Astrocyte (in vitro differentiated cells and primary cell): ENCODE data around the gene TMEM9. TPM values are rescaled to one million over a fixed set of nuclear protein-coding genes. Genes with fewer than 3 reads are reported as not detected.

Source experiments
- DNase-seq: peaks from one replicate; pipeline ENCODE4 v3.0.0-alpha.2; 2010; ENCODE audit warnings: low read depth
- FAIRE-seq: peaks from 2 replicates; lab custom pipeline; 2011; peaks lifted over from hg19 to GRCh38; lab: Jason Lieb, UNC
- H2AFZ ChIP-seq: 2 replicates; pipeline ENCODE4 v1.6.0; 2012; ENCODE audit warnings: low read depth, low read length, inconsistent platforms
- H3K27ac ChIP-seq: 2 replicates; pipeline ENCODE4 v1.5.1; 2011; ENCODE audit warnings: low read depth, low read length, inconsistent platforms
- H3K27me3 ChIP-seq: 2 replicates; pipeline ENCODE4 v1.6.0; 2011; ENCODE audit warnings: low read length, inconsistent platforms; ENCODE audit not compliant: insufficient read depth
- H3K36me3 ChIP-seq: 2 replicates; pipeline ENCODE4 v1.5.1; 2011; ENCODE audit warnings: low read length, inconsistent platforms; ENCODE audit not compliant: insufficient read depth
- H3K4me1 ChIP-seq: 2 replicates; pipeline ENCODE4 v1.5.1; 2011; ENCODE audit warnings: low read length, inconsistent platforms; ENCODE audit not compliant: insufficient read depth
- H3K4me2 ChIP-seq: 2 replicates; pipeline ENCODE4 v1.6.0; 2012; ENCODE audit warnings: low read length, inconsistent platforms
- H3K4me3 ChIP-seq: 2 replicates; pipeline ENCODE4 v1.5.1; 2011; ENCODE audit warnings: low read depth, mild to moderate bottlenecking, low read length, inconsistent platforms; ENCODE audit not compliant: insufficient read depth
- H3K79me2 ChIP-seq: 2 replicates; pipeline ENCODE4 v1.6.0; 2012; ENCODE audit warnings: mild to moderate bottlenecking, low read length, inconsistent platforms; ENCODE audit not compliant: insufficient read depth
- H3K9ac ChIP-seq: 2 replicates; pipeline ENCODE4 v1.6.0; 2012; ENCODE audit warnings: mild to moderate bottlenecking, low read length, inconsistent platforms
- H3K9me3 ChIP-seq: 2 replicates; pipeline ENCODE4 v1.5.1; 2012; ENCODE audit warnings: low read depth, mild to moderate bottlenecking, low read length, inconsistent platforms; ENCODE audit not compliant: insufficient read depth
- H4K20me1 ChIP-seq: 2 replicates; pipeline ENCODE4 v1.6.0; 2012; ENCODE audit warnings: low read length, inconsistent platforms; ENCODE audit not compliant: insufficient read depth
- H3K27ac Mint-ChIP-seq: one replicate; pipeline ENCODE4 v1.8.0; 2021; ENCODE audit warnings: mild to moderate bottlenecking, mixed read lengths; ENCODE audit not compliant: unreplicated experiment
- H3K27me3 Mint-ChIP-seq: one replicate; pipeline ENCODE4 v1.8.0; 2021; ENCODE audit warnings: low read depth, mixed read lengths; ENCODE audit not compliant: unreplicated experiment
- H3K36me3 Mint-ChIP-seq: one replicate; pipeline ENCODE4 v1.8.0; 2021; ENCODE audit warnings: low read depth, mixed read lengths; ENCODE audit not compliant: unreplicated experiment
- H3K4me1 Mint-ChIP-seq: one replicate; pipeline ENCODE4 v1.8.0; 2021; ENCODE audit warnings: low read depth, mixed read lengths; ENCODE audit not compliant: unreplicated experiment
- H3K4me3 Mint-ChIP-seq: one replicate; pipeline ENCODE4 v1.8.0; 2021; ENCODE audit warnings: mild to moderate bottlenecking, moderate library complexity, mixed read lengths; ENCODE audit not compliant: unreplicated experiment
- H3K9me3 Mint-ChIP-seq: one replicate; pipeline ENCODE4 v1.8.0; 2021; ENCODE audit warnings: mild to moderate bottlenecking, mixed read lengths; ENCODE audit not compliant: unreplicated experiment
- EZH2 ChIP-seq: IDR thresholded peaks from 2 replicates; pipeline ENCODE4 v1.6.1; 2012; ENCODE audit warnings: mild to moderate bottlenecking, low read length, inconsistent platforms; ENCODE audit not compliant: insufficient read depth
- total RNA-seq: library from RNA; stranded (reverse); gene quantifications from 2 replicates; pipeline ENCODE4 v1.2.1, GENCODE V29; 2021
- TF ChIP-seq, protein P1 (sequence below): IDR thresholded peaks from 2 replicates; pipeline ENCODE4 v1.5.1; 2011; ENCODE audit warnings: low read depth, mild to moderate bottlenecking, inconsistent platforms, low read length, moderate library complexity; ENCODE audit not compliant: insufficient read depth

The TMEM9 gene
- total RNA-seq, 1 donor from 2014 or later, result 88.1 TPM

DNA sequence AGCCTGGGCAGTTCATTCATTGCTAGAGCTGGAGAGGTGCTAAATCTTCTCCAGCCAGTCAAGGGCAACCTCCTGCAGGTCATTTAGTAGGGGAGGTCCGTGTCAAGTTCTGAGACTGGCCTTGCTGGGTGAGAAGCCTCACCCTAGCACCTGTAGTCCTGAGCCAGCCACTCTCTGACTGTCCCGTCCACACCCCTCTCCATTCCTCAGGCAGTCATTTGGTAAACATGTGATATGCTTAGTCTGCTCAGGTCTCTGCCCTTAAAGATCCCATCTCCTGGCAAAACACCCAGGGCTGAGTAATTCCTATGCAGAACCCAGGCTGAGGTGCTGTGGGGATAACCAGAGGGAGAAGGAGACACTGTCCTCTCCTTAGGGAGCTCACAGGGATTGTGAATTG is 22.7 kb upstream of the TMEM9 start:
- no peak for DNase-seq
- H3K9me3 Mint-ChIP-seq, result peaks cover 14% of the 10 kb centered on the region

DNA sequence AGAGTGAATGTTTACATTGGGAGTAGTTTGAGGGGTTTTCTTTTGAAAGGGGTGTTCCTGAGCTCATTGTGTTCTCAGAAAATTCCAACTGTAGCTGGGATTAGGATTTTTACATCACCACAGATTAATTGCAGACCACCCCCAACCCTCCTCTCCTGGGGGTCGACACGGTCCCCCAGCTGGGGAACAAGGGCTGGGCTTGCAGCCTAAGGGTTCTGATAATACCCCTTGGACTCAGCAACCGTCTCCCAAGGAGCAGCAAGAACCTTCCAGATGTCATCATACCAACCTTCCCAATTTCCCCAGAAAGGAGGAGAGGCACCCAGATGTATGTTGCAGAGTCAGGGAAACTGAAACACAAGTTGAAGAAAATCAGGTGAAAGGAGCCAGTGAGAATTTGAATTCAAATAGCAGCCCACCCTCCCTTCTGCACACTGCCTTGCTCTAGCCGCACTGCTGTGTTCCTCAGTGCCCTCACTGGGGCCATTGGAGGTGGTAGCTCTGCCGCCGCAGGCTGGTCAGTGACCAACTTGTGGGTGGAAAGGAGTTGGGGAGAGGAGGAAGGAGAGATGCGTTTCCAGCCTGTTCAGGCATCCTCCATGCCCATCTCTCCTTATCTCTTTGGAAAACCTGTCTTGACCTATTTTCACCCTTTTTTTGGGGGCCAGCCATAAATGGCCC is 21.7 kb upstream of the TMEM9 start:
- H3K79me2 ChIP-seq, result no peaks in the 10 kb centered on the region
- no peaks in the 10 kb centered on the region for H3K4me1 ChIP-seq
- H3K36me3 Mint-ChIP-seq, result peaks cover 2% of the 10 kb centered on the region
- FAIRE-seq (no peak), DNase-seq (no peak)
- H3K9ac ChIP-seq, result no peak overlapping the region
- peaks cover 9% of the 10 kb centered on the region for H3K9me3 ChIP-seq
- no peaks in the 10 kb centered on the region for H4K20me1 ChIP-seq
- H3K27ac Mint-ChIP-seq, result no peak overlapping the region
- H3K36me3 ChIP-seq, result no peaks in the 10 kb centered on the region
- H3K27me3 Mint-ChIP-seq, result peaks cover 46% of the 10 kb centered on the region
- no peak overlapping the region for H2AFZ ChIP-seq
- no peak for TF ChIP-seq EZH2
- TF ChIP-seq, protein P1, sequence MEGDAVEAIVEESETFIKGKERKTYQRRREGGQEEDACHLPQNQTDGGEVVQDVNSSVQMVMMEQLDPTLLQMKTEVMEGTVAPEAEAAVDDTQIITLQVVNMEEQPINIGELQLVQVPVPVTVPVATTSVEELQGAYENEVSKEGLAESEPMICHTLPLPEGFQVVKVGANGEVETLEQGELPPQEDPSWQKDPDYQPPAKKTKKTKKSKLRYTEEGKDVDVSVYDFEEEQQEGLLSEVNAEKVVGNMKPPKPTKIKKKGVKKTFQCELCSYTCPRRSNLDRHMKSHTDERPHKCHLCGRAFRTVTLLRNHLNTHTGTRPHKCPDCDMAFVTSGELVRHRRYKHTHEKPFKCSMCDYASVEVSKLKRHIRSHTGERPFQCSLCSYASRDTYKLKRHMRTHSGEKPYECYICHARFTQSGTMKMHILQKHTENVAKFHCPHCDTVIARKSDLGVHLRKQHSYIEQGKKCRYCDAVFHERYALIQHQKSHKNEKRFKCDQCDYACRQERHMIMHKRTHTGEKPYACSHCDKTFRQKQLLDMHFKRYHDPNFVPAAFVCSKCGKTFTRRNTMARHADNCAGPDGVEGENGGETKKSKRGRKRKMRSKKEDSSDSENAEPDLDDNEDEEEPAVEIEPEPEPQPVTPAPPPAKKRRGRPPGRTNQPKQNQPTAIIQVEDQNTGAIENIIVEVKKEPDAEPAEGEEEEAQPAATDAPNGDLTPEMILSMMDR, result no peak
- no peaks in the 10 kb centered on the region for H3K4me1 Mint-ChIP-seq
- H3K4me3 Mint-ChIP-seq, result no peak overlapping the region
- H3K27ac ChIP-seq, result no peak overlapping the region
- H3K27me3 ChIP-seq, result peaks cover 27% of the 10 kb centered on the region
- H3K4me2 ChIP-seq, result no peak overlapping the region
- peaks cover 12% of the 10 kb centered on the region for H3K9me3 Mint-ChIP-seq
- no peak overlapping the region for H3K4me3 ChIP-seq

More for the DNA sequence above, 22.7 kb upstream of the TMEM9 start:
- Histone ChIP-seq H3K27ac (no peak overlapping the region), H3K9ac (no peak overlapping the region), H3K4me2 (no peak overlapping the region), H3K79me2 (no peaks in the 10 kb centered on the region), H3K9me3 (peaks cover 9% of the 10 kb centered on the region), H4K20me1 (no peaks in the 10 kb centered on the region), H3K4me1 (no peaks in the 10 kb centered on the region), H3K4me3 (no peak overlapping the region), H3K27me3 (peaks cover 34% of the 10 kb centered on the region), H2AFZ (no peak overlapping the region), H3K36me3 (no peaks in the 10 kb centered on the region)
- no peak for TF ChIP-seq EZH2
- TF ChIP-seq, protein P1, result no peak
- Mint-ChIP-seq H3K27ac (no peak overlapping the region), H3K4me3 (no peak overlapping the region), H3K27me3 (peaks cover 55% of the 10 kb centered on the region), H3K4me1 (no peaks in the 10 kb centered on the region), H3K36me3 (peaks cover 2% of the 10 kb centered on the region)
- FAIRE-seq, result no peak

DNA sequence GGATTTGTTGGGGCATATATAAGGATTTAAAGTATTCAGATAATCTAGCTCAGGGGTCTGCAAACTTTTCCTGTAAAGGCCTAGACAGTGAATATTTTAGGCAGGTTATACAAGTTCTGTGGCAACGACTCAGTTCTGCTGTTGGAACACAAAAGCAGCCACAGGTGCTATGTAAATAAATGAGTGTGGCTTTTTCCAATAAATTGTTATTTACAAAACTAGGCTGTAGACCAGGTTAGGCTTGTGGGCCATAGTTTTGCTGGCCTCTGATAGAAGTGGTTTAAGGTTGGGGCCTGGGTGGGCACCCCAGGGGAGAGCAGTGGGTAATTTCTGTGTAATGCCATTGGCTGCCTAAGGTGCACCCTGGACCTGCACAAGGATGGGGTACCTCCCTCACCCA is 19.5 kb upstream of the TMEM9 start:
- H3K4me2 ChIP-seq, result no peak overlapping the region
- H3K36me3 Mint-ChIP-seq, result peaks cover 2% of the 10 kb centered on the region
- H3K4me1 ChIP-seq, result peaks cover 3% of the 10 kb centered on the region
- no peak overlapping the region for H3K4me3 Mint-ChIP-seq
- no peak overlapping the region for H3K27ac Mint-ChIP-seq
- H3K9ac ChIP-seq, result no peak overlapping the region
- no peaks in the 10 kb centered on the region for H3K79me2 ChIP-seq
- peaks cover 3% of the 10 kb centered on the region for H3K4me1 Mint-ChIP-seq
- no peak overlapping the region for H3K4me3 ChIP-seq
- H3K9me3 ChIP-seq, result peaks cover 4% of the 10 kb centered on the region
- no peak for TF ChIP-seq EZH2
- TF ChIP-seq, protein P1, result no peak
- H3K27me3 Mint-ChIP-seq, result peaks cover 27% of the 10 kb centered on the region
- peaks cover 6% of the 10 kb centered on the region for H3K27me3 ChIP-seq
- H4K20me1 ChIP-seq, result no peaks in the 10 kb centered on the region
- no peaks in the 10 kb centered on the region for H3K36me3 ChIP-seq
- H2AFZ ChIP-seq, result no peak overlapping the region
- H3K27ac ChIP-seq, result no peak overlapping the region
- FAIRE-seq, result no peak
- no peak for DNase-seq
- peaks cover 2% of the 10 kb centered on the region for H3K9me3 Mint-ChIP-seq
